Stimulated activated CD4-positive, alpha-beta T cell treated with anti-CD3 and anti-CD28 coated beads, TNF-alpha, amount 100 ng/mL, for 48 hours (primary cell): ENCODE measurements around the gene UNK.
"Not testable (repeated sequence)": the region's sequence is repeated elsewhere in the genome, so short reads cannot be mapped to it uniquely, and the experiment has no call there.

Experiments used
- DNase-seq, 3 donors: peaks; one replicate each; pipeline ENCODE4 v3.0.0-alpha.2; 2020; ENCODE audit warnings: low read depth in 3 of 3

Gene UNK

GRCh38 chr17:75793460-75793859 is 8.9 kb downstream of the UNK start:
- DNase-seq: no peak

GRCh38 chr17:75795820-75796607 is 11.4 kb downstream of the UNK start:
- DNase-seq: no peak

DNA sequence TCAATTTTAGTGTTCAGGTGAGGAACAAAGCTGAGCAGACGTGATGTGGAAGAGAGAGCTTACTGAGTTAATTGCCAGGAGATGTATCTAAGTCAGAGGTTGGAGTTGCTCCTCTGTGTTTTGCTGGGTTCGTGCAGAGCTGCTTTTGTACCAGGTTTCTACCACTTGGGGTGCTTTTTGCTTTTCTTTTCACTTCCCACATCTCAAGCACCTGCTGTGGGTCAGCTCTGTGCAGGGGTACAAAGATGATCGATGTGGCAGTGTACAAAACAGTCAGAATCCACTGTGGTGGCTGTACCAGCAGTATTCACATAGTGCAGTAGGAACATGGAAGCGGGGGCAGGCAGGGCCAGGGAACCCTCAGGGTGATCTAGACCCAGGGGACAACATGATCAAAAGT is 14.8 kb downstream of the UNK start:
- no peak for DNase-seq

DNA sequence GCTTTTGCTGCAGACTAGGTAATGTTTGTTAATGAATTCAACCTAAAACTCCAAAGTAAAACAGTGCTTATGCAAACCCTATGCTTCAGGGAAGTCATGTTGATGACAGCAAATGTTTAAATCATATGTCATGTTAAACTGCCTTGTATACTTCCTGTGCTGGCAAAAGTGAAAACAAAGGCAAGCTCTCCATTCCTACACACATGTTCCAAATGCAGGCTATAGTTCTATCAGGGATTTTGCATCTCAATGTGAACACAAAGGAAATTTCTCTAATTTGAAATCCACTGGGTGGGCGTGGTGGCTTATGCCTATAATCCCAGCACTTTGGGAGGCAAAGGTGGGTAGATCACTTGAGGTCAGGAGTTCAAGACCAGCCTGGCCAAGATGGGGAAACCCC is 19.3 kb downstream of the UNK start:
- DNase-seq: no peak

GRCh38 chr17:75806822-75807500 is 22.4 kb downstream of the UNK start:
- no peak for DNase-seq

GRCh38 chr17:75807861-75808260 is 23.3 kb downstream of the UNK start:
- no peak for DNase-seq

DNA sequence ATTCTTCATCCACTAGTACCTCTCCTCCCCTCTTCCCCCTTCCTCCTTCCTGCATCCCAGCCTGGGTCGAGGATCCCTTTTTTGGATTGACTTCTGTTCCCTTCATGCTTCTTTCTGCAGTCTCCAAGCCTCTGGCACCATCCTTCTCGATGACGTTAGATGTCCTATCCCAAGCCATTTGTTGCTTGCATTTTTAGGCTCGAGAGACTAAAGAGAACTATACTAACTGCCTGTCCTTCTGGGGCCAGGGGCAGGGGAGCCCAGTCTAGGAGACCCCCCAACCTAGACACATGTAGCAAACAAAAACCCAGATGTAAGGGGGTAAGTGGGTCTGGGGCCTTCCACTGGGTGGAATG is 23.9 kb downstream of the UNK start:
- DNase-seq: no peak

GRCh38 chr17:75808905-75809621 is 24.5 kb downstream of the UNK start:
- DNase-seq: no peak

DNA sequence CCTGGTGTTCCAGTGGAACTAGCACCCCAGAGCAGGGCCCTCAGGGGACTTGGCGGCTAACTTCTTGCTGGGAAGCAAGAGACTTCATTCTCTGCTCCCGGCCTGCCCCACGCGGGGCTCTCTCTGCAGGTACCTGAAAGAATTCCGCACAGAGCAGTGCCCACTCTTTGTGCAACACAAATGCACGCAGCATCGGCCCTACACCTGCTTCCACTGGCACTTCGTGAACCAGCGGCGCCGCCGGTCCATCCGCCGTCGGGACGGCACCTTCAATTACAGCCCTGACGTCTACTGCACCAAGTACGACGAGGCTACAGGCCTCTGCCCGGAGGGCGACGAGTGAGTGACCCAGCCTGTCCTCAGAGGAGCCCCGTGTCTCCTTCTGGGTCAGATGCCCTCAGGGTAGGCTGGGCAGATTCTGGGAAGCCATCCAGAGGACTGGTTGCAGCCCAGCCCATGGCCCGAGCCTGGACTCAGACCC is 25.1 kb downstream of the UNK start:
- no peak for DNase-seq

DNA sequence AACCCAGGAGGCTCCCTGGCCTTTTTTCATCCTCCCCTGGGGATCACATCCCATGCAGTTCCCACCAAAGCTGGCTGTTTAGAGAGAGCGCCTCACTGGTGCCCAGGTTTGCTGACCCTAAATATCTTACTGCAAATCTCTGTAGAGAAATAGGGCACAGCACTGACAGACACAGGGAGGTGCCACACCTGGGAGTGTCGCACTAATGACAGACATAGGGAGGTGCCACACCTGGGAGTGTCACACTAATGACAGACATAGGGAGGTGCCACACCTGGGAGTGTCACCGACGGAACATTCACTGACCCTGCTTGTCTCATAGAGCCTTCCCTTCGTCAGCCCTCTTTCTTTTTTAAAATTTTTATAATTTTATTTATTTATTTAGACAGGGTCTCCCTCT is 25.6 kb downstream of the UNK start:
- DNase-seq: no peak

- not testable (repeated sequence) for DNase-seq
Observed at GRCh38 chr17:75810756-75811155, 26.1 kb downstream of the UNK start.

- DNase-seq: no peak
Observed at GRCh38 chr17:75811174-75811573, 26.6 kb downstream of the UNK start.

GRCh38 chr17:75812096-75813013 is 27.7 kb downstream of the UNK start:
- no peak for DNase-seq

GRCh38 chr17:75813081-75814020 is 28.7 kb downstream of the UNK start:
- no peak for DNase-seq

DNA sequence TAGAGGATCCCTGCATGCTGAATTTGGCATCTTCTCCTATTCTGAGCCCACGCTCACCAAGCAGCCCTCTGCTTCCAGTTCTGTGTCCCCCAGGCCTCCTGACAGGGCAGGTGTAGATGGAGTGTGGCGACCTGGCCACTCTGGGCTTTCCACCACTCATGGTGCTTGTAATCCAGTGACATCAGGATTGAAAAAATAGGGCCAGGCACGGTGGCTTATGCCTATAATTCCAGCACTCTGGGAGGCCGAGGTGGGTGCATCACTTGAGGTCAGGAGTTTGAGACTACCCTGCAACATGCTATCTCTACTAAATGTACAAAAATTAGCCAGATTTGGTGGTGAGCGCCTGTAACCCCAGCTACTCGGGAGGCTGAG is 29.4 kb downstream of the UNK start:
- DNase-seq: no peak

- DNase-seq: no peak
Observed at GRCh38 chr17:75814900-75815373, 30.3 kb downstream of the UNK start.

DNA sequence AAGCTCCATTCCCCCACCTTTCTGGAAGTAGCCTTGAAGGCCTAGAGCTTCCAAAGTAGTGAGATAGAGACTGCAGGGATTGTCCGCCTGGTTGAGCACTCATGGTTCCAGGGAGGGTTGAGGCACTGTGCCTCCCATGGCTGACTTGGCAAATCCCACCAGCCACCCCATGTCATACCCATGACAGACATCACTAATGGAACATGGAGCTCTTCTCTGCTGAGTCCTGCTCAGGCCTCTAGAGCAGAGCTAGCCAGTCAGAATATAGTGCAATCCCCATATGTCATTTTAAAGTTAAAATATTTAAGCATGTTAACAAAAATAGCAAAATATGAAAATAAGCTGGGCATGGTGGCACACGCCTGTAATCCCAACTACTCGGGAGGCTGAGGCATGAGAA is 30.8 kb downstream of the UNK start:
- DNase-seq: no peak

GRCh38 chr17:75816693-75817092 is 32.1 kb downstream of the UNK start:
- no peak for DNase-seq

GRCh38 chr17:75817571-75817970 is 33.0 kb downstream of the UNK start:
- DNase-seq: no peak

DNA sequence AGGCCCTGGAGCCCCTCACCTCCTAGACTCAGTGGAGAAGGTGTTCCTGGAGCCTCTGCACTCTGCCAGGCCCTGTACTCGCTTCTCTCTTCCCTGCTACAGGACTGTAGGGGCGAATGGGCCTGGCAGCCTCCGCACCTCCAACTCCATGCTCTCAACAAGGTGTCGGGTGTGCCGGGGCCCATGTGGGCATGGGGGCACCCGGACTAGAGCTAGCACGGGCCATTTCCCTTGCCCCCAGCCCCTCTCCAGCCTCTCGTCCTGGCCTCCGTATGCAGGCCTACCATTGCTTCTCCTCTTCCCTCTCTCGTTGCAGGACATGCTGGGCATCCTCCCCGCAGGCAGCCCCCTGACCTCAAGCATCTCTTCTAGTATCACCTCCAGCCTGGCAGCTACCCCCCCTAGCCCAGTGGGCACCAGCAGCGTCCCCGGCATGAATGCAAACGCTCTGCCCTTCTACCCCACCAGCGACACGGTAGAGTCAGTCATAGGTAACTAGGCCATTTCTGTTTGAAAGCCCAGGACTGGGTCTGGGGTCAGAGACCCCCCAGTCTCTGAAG is 33.8 kb downstream of the UNK start:
- DNase-seq: no peak
